NCI-H1092 treated with DMSO at 0.1 percent for 48 hours (cell line): Measurements from ENCODE around the gene ZDHHC12.

Experiments used
- DNase-seq: peaks from one replicate; lab custom pipeline; 2025; lab: John Stamatoyannopoulos, UW

The ZDHHC12 gene, protein sequence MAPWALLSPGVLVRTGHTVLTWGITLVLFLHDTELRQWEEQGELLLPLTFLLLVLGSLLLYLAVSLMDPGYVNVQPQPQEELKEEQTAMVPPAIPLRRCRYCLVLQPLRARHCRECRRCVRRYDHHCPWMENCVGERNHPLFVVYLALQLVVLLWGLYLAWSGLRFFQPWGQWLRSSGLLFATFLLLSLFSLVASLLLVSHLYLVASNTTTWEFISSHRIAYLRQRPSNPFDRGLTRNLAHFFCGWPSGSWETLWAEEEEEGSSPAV

DNA sequence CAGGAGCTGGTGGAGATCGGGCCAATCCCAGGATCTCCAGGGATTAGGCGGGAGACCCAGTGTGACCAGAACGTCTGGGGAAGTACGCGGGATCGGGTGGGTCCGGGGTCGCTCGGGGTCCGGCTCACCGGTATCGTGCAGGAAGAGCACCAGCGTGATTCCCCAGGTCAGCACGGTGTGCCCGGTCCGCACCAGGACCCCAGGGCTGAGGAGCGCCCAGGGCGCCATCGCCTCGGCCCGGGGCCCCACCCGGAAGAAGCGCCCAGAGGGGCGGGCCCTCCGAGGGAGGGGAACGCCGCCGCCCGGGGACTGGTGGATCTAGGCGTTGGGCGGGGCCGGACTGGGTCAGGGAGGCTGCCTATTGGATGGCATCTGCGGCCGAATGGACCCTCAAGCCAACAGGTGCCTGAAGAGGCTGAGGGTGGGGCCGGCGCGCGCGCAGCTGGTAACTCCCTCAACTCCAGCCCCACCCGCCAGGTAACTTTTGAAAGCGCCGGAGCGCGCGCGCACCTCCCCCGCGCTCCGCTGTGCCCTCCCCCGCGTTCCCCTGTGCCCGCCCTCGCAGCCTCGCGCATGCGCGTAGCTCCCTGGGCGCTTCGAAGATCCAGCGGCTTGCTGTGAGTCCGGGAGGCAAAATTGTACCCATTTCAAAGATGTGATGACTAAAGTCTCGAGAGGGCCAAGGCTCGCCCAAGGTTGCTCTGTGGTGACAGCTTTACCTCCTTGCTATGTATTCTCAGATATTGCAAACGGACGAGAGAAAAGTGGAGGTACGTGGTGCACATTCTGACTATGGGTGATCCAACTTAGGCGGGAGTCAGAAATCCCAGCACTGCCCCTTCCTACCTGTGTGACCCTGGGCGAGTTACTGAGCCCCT is at the start of gene ZDHHC12:
Gene ZDHHC12, minus strand, starts transcription at position 262 of the 878 bp plus-strand sequence. Its CDS starts 34 bp downstream, at position 228.
- peak; percentile 97 for DNase-seq

DNA sequence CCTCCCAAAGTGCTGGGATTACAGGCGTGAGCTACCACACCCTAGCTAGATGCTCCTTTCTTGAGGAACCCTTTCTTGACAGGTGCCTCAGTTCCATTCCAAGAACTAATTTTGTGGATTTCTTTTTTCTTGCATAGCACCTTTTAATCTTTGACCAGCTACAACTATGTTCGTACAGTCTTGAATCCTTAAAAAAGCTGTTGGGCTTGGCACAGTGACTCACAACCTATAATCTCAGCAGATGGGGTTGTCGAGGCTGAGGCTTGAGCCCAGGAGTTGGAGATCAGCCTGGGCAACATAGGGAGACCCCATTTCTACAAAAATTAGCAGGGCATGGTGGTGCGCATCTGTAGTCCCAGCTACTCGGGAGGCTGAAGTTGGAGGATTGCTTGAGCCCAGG is 49.1 kb upstream of the ZDHHC12 start:
- DNase-seq = no peak

DNA sequence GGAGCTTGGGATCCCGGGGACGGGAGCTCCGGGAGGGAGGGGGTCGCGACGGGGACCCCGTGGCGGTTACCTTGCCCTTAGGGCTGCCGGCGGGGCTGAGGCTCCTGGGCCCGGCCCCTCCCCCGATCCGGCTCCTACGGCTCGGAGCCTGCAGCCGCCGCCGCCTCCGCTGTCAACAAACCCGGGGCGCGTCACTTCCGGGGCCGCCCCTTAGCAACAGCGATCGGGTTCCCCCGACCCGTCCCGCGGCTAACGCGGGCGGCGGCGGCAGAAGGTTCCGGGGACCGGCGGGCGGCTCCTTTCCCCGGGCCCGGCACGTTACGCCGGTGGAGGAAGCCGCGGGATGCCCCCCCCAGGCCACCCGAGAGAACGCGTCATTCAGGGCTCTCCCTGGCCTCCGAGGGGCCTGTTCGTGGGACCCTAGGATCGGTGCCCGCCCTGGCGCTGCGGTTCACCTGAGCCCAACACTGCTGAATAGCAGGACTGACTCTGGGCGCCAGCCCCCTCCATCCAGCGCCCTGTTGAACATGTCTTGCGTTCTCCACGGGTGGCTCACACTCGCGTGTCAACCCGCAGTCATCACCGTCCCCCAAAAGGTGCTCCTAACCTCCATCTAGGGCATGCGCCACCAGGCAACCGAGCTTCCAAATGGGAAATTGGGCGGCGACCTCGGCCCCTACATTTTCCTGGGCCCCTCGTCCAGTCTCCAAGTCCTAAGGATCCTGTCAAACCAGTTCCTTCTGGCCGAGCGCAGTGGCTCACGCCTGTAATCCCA is 48.0 kb upstream of the ZDHHC12 start, which contains the start of gene ZER1:
Gene ZER1, minus strand, starts transcription at position 183 of the 775 bp plus-strand sequence. CDS start 16,362 bp downstream, outside the sequence.
- peak; percentile 87 for DNase-seq

DNA sequence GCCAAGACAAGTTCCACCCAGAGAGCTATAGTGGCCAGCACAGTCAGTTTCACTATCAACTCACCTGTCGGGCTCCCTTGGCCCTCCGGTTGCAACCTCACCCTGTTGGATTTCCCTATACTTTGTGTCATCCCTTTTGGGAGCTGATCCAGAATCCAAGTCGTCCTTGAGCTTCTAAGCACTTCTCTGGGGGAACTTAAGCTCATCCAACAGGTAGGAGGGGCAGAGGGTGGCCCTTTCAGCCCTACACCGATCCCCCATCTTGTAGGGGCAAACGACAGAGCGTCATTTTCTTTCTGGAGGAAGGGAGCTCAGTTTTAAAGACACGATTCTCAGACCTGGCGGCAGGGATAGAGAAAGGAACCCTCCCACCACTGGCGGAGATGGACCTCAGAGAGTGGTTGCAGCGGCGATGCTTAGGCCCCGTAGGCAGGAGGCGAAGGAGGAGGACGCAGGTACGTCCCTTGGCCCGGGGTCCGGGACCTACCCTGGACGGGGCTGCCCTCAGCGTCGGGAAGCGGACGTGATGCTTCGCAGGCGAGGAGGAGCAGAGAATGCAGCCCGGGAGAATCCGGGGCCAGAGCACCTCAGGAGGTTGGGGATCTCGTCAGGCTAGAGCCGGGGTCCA is 47.3 kb upstream of the ZDHHC12 start:
- no peak for DNase-seq

DNA sequence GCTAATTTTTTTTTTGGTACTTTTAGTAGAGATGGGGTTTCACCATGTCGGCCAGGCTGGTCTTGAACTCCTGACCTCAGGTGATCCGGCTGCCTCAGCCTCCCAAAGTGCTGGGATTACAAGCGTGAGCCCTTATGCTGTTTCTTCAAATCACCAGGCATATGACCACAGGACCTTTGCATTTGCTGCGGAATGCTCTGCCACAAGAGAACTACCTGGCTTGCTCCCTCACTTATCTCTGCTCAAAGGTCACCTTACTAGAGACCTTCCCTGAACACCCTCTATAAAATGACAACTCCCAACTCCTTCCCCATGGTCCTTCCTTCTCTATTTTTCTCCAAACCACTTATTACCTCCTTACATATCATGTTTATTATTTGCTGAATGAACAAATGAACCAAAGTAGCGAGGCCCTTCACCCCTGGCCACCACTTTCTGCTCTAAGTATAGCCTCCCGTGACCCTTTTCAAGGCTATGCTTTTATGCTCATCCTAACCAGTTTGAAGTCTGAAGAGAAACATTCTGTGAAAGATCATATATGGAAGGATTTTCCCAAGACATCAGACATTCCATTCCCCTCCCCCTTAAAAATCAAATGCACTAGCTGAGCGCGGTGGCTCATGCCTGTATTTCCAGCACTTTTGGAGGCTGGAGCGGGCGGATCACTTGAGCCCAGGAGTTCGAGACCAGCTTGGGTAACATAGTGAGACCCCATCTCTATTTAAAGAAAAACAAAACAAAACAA is 46.5 kb upstream of the ZDHHC12 start:
- DNase-seq = no peak

DNA sequence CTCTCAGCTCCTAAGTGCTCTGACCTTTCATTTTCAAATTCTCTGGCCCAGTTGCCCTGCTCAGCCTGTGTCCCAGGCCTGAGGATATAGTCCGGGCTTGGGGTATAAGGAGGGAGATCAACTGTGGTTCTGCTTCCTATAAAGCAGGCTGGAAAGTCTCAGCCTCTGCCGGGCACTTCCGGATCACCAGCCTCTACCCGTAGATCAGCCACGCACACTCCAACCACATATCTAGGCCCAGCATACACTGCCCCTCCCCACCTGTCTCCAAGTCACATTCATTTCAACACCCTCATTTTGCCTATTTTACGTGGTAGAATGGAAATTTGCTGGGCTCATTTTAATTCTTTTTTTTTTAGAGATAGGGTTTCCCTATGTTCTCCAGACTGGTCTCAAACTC is 44.7 kb upstream of the ZDHHC12 start:
- DNase-seq = no peak

DNA sequence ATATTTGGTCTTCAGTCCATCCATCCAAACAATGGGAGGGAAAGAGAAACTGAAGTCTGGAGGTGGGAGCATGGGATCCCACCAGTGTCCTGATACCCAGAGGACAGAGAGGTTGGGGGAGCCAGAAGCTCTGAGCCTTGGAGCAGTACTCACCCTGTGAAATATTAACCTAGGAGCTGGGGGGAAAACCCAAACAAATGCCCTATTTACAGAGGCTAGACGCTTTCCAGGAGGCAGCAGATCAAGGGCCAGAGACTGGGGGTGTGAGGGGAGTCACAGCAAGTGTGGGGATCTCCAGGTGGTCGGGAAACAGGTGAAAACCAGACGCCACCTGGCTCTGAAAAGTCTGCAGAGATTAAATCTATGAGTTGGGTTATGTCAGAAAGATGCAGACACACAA is 41.6 kb upstream of the ZDHHC12 start:
- DNase-seq = no peak

DNA sequence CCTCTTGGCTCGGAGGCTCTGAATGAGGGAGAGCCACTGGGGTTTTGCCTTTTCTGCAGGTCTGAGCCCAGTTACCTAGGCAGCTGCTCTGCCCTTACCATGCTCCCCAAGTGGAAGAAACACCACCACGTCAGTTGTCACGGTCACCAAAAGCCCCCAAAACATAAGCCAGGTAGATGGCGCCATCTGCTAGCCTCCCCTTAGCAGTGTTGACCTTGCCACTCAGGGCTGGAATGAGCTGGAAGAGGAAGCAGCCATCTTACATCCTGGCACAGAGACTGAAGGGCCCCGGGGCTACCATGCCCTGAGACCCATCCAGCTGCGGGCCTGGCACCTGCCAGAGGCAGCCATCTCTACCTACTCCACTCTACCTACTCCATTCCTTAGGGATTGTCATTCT is 40.4 kb upstream of the ZDHHC12 start:
- no peak for DNase-seq

DNA sequence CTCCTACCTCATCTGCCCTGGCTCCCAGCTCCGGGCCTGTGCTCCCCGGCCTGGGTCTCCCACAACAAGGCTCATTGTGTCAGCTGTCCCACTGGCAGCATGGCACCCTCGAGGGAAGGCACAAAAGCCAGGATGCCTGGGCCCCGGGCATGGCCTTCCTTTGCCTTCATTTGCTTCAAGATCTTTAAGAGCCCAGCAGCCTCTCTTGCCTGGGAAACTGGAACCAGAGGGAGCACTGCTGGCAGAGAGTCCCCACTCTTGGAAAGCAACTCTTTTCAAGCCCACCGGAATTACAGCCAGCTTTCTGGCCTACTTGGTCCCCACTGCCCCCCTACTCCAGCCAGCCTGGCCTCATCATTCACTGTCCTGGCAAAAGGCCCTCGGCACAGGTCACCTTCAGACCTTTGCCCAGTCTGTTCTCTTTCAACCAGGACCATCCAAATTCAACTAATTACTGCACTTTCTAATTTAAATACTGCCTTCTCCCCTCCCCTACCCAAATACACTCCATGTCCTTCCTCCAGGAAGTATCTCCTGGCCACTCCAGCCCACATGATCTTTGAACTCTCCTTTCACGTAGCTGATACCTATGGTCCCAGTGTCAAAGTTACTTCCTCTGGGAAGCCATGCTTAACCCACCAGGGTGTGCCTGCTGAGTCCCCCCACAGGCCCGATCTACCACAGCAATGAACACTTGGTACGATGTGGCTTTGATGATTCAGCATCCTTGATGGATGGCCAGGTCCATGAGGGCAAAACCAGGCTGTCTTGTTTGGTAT is 38.9 kb upstream of the ZDHHC12 start:
- DNase-seq = no peak

DNA sequence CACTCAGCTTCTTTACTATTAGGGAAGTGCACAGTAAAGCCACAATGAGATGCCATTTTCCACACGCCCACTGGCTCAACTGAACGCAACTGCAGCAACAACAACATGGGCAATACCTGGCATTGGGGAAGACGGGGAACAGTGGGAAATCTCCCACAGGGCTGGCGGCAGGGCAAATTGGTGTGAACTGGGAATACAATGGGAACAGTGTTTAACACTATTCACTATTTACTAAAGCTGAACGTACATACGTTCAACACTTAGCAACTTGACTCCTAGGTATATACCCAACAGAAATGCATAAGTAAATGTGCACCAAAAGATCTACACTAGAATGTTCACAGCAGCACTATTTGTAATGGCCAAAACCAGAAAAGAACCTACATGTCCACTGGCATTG is 33.7 kb upstream of the ZDHHC12 start:
- no peak for DNase-seq

DNA sequence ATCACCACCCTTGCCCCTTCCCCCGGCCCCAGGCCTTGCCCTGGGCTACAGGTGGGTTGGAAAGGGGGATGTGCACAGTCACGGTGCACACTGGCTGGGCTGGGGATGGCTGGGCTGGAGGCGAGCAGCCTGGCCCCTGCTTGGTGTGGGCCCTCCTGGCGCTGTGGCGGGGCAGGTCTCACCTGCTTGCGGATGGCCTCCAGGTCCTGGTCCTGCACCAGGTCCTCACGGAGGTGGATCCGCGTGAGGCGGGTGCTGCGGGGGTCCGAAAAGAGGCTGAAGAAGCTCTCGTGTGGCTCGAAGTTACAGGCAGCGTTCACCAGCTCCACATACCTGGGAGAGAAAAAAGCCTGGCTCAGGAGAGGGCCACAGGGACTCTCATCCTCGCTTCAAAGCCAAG is 29.7 kb upstream of the ZDHHC12 start:
- no peak for DNase-seq

DNA sequence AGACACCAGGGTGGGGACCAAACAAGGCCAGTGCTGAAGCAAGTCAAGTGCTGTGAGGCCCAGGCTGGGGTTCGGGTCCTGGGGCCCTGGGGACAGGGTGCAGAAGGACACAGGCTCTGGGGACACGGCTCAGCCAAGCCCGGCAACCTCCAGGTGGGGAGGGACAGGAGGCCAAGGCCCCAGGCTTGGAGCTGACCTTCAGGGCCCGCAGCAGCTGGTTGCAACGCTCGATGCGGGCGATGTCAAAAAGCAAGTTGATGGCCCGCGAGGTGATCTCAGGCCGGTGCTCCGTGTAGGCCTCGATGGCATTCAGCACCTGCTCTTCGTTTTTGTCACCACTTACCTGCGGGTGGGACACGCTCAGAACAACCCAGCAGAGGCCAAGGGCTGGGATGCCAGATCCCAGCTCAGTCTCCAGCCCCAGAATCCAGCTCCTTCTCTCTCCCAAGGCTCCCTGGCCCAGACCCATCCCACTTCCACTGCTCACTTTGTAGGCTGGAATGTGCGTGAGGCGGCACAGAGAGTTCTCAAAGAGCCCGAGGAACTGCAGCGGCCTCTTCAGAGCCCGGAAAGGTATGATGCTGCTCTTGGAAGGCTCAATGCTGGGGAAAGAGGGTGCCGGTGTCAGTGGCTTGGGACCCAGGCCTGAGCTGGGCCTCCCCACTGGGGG is 27.1 kb upstream of the ZDHHC12 start:
- DNase-seq = no peak

DNA sequence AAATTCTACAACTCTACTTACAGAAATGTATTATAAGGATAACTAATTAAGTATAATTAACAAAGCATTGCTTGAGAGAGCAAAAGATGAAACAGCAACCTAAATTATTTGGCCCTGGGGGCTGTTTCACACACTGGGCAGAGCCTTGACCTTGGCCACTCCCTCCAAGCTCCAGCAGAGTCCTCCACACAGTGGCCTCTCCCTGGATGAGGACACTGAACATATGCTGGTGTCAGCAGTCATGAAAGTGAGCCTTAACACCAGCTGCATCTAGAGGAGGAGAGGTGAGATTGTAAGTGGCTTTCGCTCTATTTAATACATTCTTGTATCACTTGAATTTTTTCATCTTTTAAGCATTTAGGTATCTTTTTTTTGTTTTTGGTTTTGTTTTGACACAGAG is 23.3 kb upstream of the ZDHHC12 start:
- DNase-seq = no peak

DNA sequence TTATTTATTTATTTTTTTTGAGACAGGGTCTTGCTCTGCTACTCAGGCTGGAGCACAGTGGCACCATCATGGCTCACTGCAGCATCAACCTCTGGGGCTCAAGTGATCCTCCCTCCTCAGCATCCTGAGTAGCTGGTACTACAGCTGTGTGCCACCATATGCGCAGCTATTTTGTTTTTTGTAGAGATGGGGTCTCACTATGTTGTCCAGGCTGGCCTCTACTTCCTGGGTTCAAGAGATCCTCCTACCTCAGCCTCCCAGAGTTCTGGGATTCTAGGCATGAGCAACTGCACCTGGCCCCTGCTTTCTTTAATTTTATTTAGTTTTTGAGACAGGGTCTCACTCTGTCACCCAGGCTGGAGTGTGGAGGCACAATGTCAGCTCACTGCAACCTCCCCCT is 19.5 kb upstream of the ZDHHC12 start:
- DNase-seq = no peak

DNA sequence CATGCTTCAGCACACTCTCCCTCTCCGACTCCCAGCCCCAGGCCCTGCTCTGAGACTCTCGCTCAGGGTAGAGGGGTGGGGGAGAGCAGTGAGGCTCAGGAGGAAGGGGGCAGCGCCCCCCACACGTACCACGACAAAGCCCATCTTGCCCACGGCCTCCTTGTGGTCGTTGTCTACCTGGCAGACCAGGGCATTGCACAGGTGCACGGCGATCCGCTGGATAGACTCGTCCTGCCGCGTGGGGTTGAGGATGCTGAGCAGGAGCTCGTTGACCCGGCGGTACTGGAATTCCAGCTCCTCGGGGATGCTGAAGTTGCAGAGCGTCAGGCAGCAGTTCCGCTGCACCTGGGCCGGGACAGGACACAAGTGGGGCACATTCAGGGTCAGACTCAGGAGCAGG is 18.5 kb upstream of the ZDHHC12 start:
- no peak for DNase-seq

DNA sequence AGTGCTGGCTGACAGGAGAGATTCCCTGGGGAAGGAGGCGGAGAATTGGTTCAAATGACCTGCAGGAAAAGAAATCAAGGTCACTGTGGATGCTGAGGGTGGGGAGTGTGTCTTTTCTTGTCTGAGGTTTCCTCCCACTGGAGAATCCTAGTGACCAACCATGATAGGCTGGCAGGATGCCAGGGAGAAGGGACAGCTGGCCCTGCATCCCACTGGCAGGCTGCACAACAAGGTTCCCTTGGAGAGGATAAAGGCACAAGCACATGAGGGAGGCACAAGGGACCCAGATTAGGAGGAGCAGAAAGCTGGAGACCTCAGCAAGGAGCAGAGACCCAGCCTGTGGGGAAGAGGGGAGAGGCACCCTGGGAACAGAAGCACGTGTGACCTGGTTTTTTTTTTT is 11.4 kb upstream of the ZDHHC12 start:
- DNase-seq = no peak

DNA sequence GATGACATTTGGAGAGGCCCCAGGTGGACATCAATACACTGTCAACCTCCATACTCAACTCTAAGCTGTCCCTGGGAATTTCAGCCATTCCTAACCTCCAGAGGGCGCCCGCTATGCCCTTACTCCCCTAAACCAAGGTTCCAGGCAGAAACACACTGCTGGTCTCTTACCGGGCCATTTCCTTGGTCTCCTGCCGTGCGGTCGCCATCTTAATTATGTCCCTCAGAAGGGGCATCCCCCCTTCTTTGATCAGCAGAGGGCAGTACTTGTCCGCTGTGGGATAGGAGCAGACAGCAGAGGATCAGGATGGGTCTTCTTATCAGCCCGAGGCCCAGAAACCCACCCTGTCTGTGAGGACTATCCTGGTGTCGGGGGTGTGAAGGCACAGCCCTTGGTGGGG is 9.3 kb upstream of the ZDHHC12 start:
- DNase-seq = peak; percentile 77

DNA sequence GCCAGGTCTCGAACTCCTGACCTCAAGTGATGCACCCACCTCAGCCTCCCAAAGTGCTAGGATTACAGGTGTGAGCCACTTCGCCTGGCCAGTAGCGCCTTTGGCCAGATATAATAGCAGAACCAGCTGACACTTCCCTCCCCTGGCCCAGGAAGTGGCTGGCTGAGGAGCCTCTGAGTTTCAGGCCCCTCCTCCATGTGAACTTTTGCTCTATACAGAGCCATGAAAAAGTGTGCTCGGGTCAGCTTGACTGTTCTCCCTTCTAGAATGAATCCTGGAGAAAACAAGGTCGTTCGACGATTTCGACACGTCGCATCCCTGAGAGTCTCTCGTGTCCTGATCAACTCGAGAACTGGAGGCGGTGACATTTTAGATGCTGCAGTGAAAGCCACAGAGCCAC is 8.6 kb upstream of the ZDHHC12 start:
- DNase-seq = no peak

DNA sequence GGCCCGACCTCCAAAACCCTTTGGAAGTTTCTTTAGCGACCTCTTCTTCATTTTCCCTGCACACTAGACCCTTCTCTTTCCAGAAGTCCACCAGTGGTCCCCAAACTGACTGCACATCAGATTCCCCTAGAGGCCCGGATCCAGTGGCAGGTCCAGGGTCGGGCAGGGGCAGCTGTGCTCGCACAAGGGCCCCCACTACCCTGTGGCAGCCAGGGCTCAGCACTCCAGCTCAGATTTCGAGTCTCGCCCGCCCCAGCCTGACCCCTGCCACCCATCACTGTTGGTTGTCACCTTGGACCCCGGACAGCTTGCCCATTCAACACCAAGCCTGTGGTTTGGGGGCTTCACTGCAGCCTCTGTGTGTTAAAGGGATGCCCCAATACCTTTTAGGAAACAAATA is 7.8 kb upstream of the ZDHHC12 start:
- DNase-seq = no peak

DNA sequence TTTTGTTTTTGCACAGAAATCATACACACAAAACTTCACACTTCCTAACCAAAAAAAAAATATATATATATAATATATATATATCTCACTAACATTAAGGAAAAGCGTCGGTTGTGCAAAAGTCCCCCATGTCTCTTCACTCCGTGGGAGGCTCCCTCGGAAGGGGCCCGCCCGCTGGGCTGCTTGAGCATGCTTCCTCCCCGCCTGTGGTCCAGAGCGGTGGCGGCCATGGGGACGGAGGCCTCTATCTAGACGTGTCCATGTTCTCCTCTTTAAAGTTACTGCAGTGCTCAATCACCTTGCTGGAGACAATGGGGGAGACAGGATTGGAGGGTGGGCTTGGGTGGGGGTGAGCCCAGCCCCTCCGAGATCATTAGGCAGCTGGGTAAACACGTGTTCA is 7.2 kb upstream of the ZDHHC12 start:
- DNase-seq = no peak
